GM08714 (cell line): Measurements from ENCODE around the gene ITIH2.
"Not testable (repeated sequence)": the region's sequence is repeated elsewhere in the genome, so short reads cannot be mapped to it uniquely, and the experiment has no call there.

ENCODE experiments used
- H3K4me3 ChIP-seq: fragments of 200-500 bp; sonication (Bioruptor generic); 2 replicates; pipeline ENCODE4 v1.5.1; 2014; ENCODE audit warnings: mild to moderate bottlenecking, low read length, inconsistent platforms
- ZNF274 ChIP-seq: IDR thresholded peaks from 2 replicates; pipeline ENCODE4 v1.6.1; 2012; ENCODE audit warnings: mild to moderate bottlenecking, low read depth, low read length

Gene ITIH2

DNA sequence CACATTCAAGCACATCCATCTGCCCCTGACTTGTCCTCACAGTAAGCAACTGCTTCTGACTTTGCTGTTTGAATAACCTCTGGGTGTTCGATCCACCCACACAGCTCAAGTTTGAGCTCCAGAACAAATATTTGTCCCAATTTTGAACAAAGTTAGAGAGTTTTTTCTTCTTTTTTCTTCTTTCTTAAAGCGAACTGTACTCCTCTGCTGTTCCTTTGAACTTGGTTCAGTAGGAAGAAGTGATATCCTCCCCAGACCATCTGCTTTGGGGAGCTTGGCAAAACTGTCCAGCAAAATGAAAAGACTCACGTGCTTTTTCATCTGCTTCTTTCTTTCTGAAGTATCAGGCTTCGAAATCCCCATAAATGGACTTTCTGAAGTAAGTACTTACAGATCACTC, at the start of gene ITIH2:
Gene ITIH2, plus strand, starts transcription at position 177 of the 400 bp plus-strand sequence. Its CDS starts 119 bp downstream, at position 296.
- H3K4me3 ChIP-seq, result no peak within 1 kb of the TSS
- no peak for TF ChIP-seq ZNF274

DNA sequence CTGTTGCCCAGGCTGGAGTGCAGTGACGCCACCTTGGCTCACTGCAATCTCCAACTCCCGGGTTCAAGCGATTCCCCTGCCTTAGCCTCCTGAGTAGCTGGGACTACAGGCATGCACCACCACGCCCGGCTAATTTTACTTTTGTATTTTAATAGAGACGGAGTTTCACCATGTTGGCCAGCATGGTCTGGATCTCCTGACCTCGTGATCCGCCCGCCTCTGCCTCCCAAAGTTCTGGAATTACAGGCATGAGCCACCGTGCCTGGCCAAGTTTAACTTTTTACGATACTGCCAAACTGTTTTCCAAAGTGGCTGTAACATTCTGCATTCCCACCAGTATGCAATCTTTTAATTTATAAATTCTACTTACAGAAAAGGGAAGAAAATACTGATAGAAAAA, 46.0 kb upstream of the ITIH2 start:
- H3K4me3 ChIP-seq, result not testable (repeated sequence)

GRCh38 chr10:7657552-7657951, 45.6 kb upstream of the ITIH2 start:
- no peak for TF ChIP-seq ZNF274
- H3K4me3 ChIP-seq, result no peak overlapping the region

DNA sequence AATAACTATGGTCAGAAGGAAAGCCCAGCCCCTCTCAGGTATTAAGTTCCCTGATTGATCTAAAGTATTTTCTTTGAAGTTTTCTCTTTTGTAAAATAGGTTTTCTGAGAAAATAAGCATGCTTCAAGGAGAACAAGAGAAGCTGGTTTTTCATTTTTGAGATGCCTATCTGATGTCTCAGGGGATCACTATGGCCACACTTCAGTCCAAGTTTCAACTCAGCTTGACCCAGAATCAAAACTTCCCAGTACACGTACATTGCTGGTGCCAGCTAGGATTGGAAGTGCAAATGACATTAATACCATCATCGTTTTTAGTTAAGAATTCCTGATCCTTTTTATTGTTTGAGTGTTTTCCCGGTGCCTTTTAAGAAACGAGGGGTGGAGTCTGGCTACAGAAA, 43.6 kb upstream of the ITIH2 start:
- no peak overlapping the region for H3K4me3 ChIP-seq
- no peak for TF ChIP-seq ZNF274

GRCh38 chr10:7662522-7662921, 40.6 kb upstream of the ITIH2 start:
- TF ChIP-seq ZNF274, result no peak
- no peak overlapping the region for H3K4me3 ChIP-seq

DNA sequence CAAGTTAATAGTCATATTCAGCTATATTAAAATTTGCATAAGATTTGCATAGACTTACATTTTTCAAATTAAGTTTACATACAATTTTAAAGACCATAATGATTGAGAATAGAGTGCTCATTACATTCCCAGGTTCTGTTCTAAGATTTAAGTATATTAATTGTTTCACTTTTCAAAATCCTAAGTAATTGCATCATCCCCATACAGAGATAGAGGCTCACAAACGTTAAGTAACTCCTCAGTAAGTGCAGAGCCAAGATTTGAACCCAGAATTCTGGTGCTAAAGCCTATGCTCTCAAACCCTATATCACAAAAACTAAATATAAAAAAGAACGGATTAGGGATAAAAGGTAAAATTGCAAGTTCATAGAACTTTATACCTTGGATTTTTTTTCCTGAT, 38.4 kb upstream of the ITIH2 start:
- no peak overlapping the region for H3K4me3 ChIP-seq
- no peak for TF ChIP-seq ZNF274

GRCh38 chr10:7665767-7666166, 37.3 kb upstream of the ITIH2 start:
- H3K4me3 ChIP-seq, result no peak overlapping the region
- TF ChIP-seq ZNF274, result no peak

DNA sequence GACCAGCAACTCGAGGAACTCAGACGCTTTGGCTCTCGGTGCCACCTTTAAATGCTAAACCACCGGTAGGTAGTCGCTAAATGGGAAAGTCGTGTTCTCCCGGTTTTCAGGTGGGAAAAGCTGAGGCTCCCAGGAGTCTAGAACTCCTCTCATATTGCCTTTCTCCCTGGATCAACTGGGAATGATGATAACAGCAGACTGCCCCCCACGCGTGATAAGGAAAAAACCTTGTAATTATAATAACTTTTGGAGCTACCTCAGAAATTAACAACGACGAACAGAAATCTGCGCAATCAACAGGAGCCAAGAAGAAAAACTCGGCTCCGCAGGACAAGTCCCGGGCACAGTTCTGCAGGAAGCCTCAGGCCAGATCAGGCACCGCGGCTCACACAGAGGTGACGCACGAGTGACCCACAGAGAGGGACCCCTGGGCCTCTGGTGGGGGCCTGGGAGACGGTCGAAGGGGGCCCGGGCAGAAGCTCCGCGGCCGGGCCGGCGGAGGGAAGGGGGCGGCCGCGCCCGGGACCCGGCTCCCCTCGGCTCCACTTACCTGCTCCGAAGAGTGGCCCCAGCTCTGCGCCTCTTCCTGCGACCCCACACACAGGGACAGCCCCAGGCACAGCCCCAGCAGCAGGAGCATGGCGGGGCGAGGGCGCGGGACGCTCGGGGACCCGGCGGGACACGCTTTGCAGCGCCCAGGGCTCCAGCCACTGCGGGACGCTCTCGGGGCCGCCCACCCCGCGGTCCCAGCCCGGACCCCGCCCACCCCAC, 36.7 kb upstream of the ITIH2 start, which contains the start of gene ITIH5:
Gene ITIH5, minus strand, starts transcription at position 714 of the 771 bp plus-strand sequence. Its CDS starts 74 bp downstream, at position 640.
- H3K4me3 ChIP-seq, result 0 out of 2 replicates have a peak within 1 kb of the TSS, but pooled peaks have one; percentile 32
- no peak for TF ChIP-seq ZNF274

GRCh38 chr10:7667262-7668141, 35.6 kb upstream of the ITIH2 start:
- TF ChIP-seq ZNF274, result no peak
- no peak overlapping the region for H3K4me3 ChIP-seq

GRCh38 chr10:7670157-7670556, 33.0 kb upstream of the ITIH2 start:
- H3K4me3 ChIP-seq, result no peak overlapping the region
- no peak for TF ChIP-seq ZNF274

- no peak overlapping the region for H3K4me3 ChIP-seq
- no peak for TF ChIP-seq ZNF274
Observed at GRCh38 chr10:7672341-7673134, 30.6 kb upstream of the ITIH2 start.

GRCh38 chr10:7679256-7679655, 23.9 kb upstream of the ITIH2 start:
- TF ChIP-seq ZNF274, result no peak

GRCh38 chr10:7680078-7680477, 23.0 kb upstream of the ITIH2 start:
- not testable (repeated sequence) for H3K4me3 ChIP-seq

More at GRCh38 chr10:7679256-7679655, 23.9 kb upstream of the ITIH2 start:
- no peak overlapping the region for H3K4me3 ChIP-seq

DNA sequence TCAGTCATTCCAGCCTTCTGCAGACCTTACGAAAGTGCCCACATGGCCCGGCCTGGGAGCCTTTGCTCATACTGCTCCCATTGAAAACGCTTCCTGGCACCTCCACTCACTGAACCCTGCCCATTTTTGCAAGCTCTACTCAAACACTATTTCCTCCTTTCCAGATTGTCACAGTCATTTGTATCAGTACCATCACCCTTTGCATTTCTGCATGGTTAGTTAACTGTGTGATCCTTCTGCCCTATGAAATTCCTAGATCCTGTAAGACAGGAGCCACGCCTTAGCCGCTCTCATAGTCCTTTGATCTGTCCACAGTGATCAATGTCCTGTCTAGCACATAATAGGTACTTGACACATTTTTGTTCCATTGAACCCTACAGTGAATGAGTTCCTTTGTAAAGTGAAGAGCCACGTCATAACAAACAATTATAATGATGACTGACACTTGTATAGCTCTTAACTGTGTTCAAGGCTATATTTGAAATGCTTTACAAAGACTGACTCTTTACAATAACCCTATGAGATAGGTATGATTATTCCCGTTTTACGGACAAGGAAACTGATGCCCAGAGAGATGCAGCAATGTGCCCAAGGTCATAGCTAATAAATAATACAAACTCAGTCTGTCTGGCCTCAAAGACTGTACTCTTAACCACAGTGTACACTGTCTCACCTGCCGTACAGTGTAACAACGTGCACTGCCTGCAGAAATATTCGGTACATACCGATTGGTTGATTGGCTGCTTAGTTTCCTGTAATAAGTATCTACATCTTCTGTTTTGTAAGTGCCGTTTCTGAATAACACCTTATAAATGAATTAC, 16.6 kb upstream of the ITIH2 start:
- no peak for TF ChIP-seq ZNF274
- H3K4me3 ChIP-seq, result no peak overlapping the region
